Liver (tissue), 9 donors: ENCODE results near the gene SRGAP1. TPM values are rescaled to one million over a fixed set of nuclear protein-coding genes. Genes with fewer than 3 reads are reported as not detected.

Experiments
- DNase-seq: peaks from one replicate; pipeline ENCODE4 v3.0.0-alpha.2; 2017; ENCODE audit warnings: low spot score
- H3K27ac ChIP-seq, 2 donors: one replicate each; pipeline ENCODE4 v1.7.0; 2013; ENCODE audit warnings: inconsistent platforms in 2 of 2, low read length in 2 of 2, control low read depth in 1 of 2, low read depth in 1 of 2, mild to moderate bottlenecking in 1 of 2
- H3K27me3 ChIP-seq, 4 donors: one replicate each; pipeline versions ENCODE4 v1.6.1 to v1.7.0; 2013; ENCODE audit warnings: low read length in 3 of 4, inconsistent platforms in 1 of 4, mild to moderate bottlenecking in 1 of 4, moderate library complexity in 1 of 4; ENCODE audit not compliant: control insufficient read depth in 4 of 4, insufficient read depth in 4 of 4
- H3K36me3 ChIP-seq, 4 donors: one replicate each; pipeline versions ENCODE4 v1.6.1 to v1.7.0; 2013; ENCODE audit warnings: low read length in 3 of 4, mild to moderate bottlenecking in 3 of 4, low read depth in 1 of 4, moderate library complexity in 1 of 4; ENCODE audit not compliant: control insufficient read depth in 4 of 4, insufficient read depth in 3 of 4
- H3K4me1 ChIP-seq, 4 donors: one replicate each; pipeline versions ENCODE4 v1.6.1 to v1.7.0; 2013; ENCODE audit warnings: low read length in 3 of 4, mild to moderate bottlenecking in 3 of 4, moderate library complexity in 1 of 4; ENCODE audit not compliant: control insufficient read depth in 4 of 4, insufficient read depth in 4 of 4
- H3K4me3 ChIP-seq, 3 donors: one replicate each; pipeline versions ENCODE4 v1.6.1 to v1.7.0; 2013; ENCODE audit warnings: low read length in 3 of 3, control low read depth in 1 of 3, low read depth in 1 of 3, mild to moderate bottlenecking in 1 of 3
- H3K9ac ChIP-seq, 2 donors: one replicate each; pipeline ENCODE4 v1.7.0; 2013; ENCODE audit warnings: low read length in 2 of 2, mild to moderate bottlenecking in 2 of 2, moderate library complexity in 2 of 2, control low read depth in 1 of 2, low read depth in 1 of 2
- H3K9me3 ChIP-seq, 4 donors: one replicate each; pipeline versions ENCODE4 v1.6.1 to v1.7.0; 2013; ENCODE audit warnings: low read length in 3 of 4; ENCODE audit not compliant: control insufficient read depth in 4 of 4
- ATF3 ChIP-seq: IDR thresholded peaks from 2 replicates; pipeline ENCODE4 v1.6.1; 2016; ENCODE audit warnings: antibody characterized with exemption
- CTCF ChIP-seq: fragments of 150-350 bp; IDR thresholded peaks from 2 replicates; pipeline ENCODE4 v1.5.1; 2017; ENCODE audit warnings: improper control_type of control experiment, low read depth, low read length; ENCODE audit not compliant: missing input control
- EGR1 ChIP-seq, 2 donors: IDR thresholded peaks; 2 replicates each; pipeline ENCODE4 v1.6.1; 2016 to 2018; ENCODE audit warnings: antibody characterized with exemption in 2 of 2, low read depth in 2 of 2
- FOXA1 ChIP-seq: IDR thresholded peaks from 2 replicates; pipeline ENCODE4 v1.6.1; 2016; ENCODE audit warnings: antibody characterized with exemption
- FOXA2 ChIP-seq: IDR thresholded peaks from 2 replicates; pipeline ENCODE4 v1.6.1; 2016; ENCODE audit warnings: antibody characterized with exemption
- GABPA ChIP-seq, 2 donors: IDR thresholded peaks in 1 of 2; conservative IDR thresholded peaks in 1 of 2; 2 replicates each; pipeline ENCODE4 v1.6.1; 2016; ENCODE audit warnings: antibody characterized with exemption in 2 of 2, mild to moderate bottlenecking in 1 of 2, moderate library complexity in 1 of 2
- HNF4A ChIP-seq, 2 donors: conservative IDR thresholded peaks; 2 replicates each; pipeline ENCODE4 v1.6.1; 2016; ENCODE audit warnings: antibody characterized with exemption in 2 of 2, mild to moderate bottlenecking in 2 of 2
- HNF4G ChIP-seq: IDR thresholded peaks from 2 replicates; pipeline ENCODE4 v1.6.1; 2016; ENCODE audit warnings: antibody characterized with exemption
- JUND ChIP-seq, 2 donors: IDR thresholded peaks; 2 replicates each; pipeline ENCODE4 v1.6.1; 2016; ENCODE audit warnings: antibody characterized with exemption in 2 of 2
- MAX ChIP-seq: IDR thresholded peaks from 2 replicates; pipeline ENCODE4 v1.6.1; 2016; ENCODE audit warnings: antibody characterized with exemption
- NR2F2 ChIP-seq: IDR thresholded peaks from 2 replicates; pipeline ENCODE4 v1.6.1; 2016; ENCODE audit warnings: antibody characterized with exemption
- RAD21 ChIP-seq, 2 donors: IDR thresholded peaks; 2 replicates each; pipeline ENCODE4 v1.6.1; 2016; ENCODE audit warnings: antibody characterized with exemption in 2 of 2, mild to moderate bottlenecking in 2 of 2
- REST ChIP-seq: IDR thresholded peaks from 2 replicates; pipeline ENCODE4 v1.6.1; 2016; ENCODE audit warnings: antibody characterized with exemption, mild to moderate bottlenecking
- RXRA ChIP-seq, 2 donors: IDR thresholded peaks; 2 replicates each; pipeline ENCODE4 v1.6.1; 2017 to 2018; ENCODE audit warnings: antibody characterized with exemption in 2 of 2, mild to moderate bottlenecking in 1 of 2
- SP1 ChIP-seq: IDR thresholded peaks from 2 replicates; pipeline ENCODE4 v1.6.1; 2018; ENCODE audit warnings: antibody characterized with exemption, mild to moderate bottlenecking
- TAF1 ChIP-seq: conservative IDR thresholded peaks from 2 replicates; pipeline ENCODE4 v1.6.1; 2016; ENCODE audit warnings: antibody characterized with exemption, mild to moderate bottlenecking
- YY1 ChIP-seq: IDR thresholded peaks from 2 replicates; pipeline ENCODE4 v1.6.1; 2016; ENCODE audit warnings: antibody characterized with exemption, mild to moderate bottlenecking
- WGBS: extraction: QIAGEN DNeasy Blood & Tissue Kit; methylation state at CpG from one replicate; pipeline ENCODE4 v1.1.7; 2013; 5-methylcytosine and 5-hydroxymethylcytosine counted together
- polyA plus RNA-seq, 2 donors: library from polyadenylated mRNA; stranded (reverse) in 1 of 2; unstranded in 1 of 2; fragments of 200-250 nt in 1 of 2; fragments of >200 nt in 1 of 2; fragmentation: Nextera tagmentation in 1 of 2; extraction: Ambion mirVana in 1 of 2; gene quantifications; one replicate each; pipeline versions ENCODE4 v1.2.1 to v1.2.3, GENCODE V29; 2013 to 2015
- total RNA-seq, 2 donors: library from RNA; depleted of rRNA; stranded (reverse); fragments of >200 nt; gene quantifications; one replicate each; pipeline ENCODE4 v1.2.3, GENCODE V29; 2014
- donor health status: healthy.
- donor health status: healthy.
- donor health status: healthy.
- donor health status: healthy.
- donor health status: healthy.

The SRGAP1 gene
- total and polyA plus RNA-seq, 4 donors: 0.28 to 1.3 (median 0.85) TPM

GRCh38 chr12:64142382-64142781 is 297.9 kb downstream of the SRGAP1 start:
- Histone ChIP-seq H3K27me3 (no peaks in the 10 kb centered on the region), H3K4me1 (no peaks in the 10 kb centered on the region), H3K4me3 (no peak overlapping the region), H3K9ac (no peak overlapping the region), H3K36me3 (peaks cover 0 to 4% (median 1%) of the 10 kb centered on the region in 4 donors), H3K27ac (no peak overlapping the region), H3K9me3 (no peaks in the 10 kb centered on the region)
- 92% methylated on average over 7 of the region's 7 CpGs for WGBS
- no peak for DNase-seq
- TF ChIP-seq MAX (no peak), FOXA1 (no peak), RXRA (IDR thresholded peaks at IDR 0.05) (no peak), JUND (IDR thresholded peaks at IDR 0.05) (no peak), HNF4A (conservative IDR thresholded peaks at IDR 0.05) (no peak)

GRCh38 chr12:64142784-64143183 is 298.3 kb downstream of the SRGAP1 start:
- WGBS: 94% methylated on average over 7 of the region's 7 CpGs
- DNase-seq: no peak
- peaks cover 0 to 4% (median 1%) of the 10 kb centered on the region in 4 donors for H3K36me3 ChIP-seq
- no peaks in the 10 kb centered on the region for H3K27me3 ChIP-seq
- no peak overlapping the region for H3K9ac ChIP-seq
- H3K27ac ChIP-seq: no peak overlapping the region
- H3K9me3 ChIP-seq: no peaks in the 10 kb centered on the region
- TF ChIP-seq REST: no peak
- no peak for TF ChIP-seq ATF3
- no peak for TF ChIP-seq EGR1 (IDR thresholded peaks at IDR 0.05; ENCODE audit: low read depth in 2 of 2)
- no peak for TF ChIP-seq JUND (IDR thresholded peaks at IDR 0.05)
- no peak for TF ChIP-seq YY1
- TF ChIP-seq NR2F2: no peak
- no peak for TF ChIP-seq SP1
- no peak for TF ChIP-seq TAF1
- TF ChIP-seq RAD21 (IDR thresholded peaks at IDR 0.05): no peak
- no peak for TF ChIP-seq RXRA (IDR thresholded peaks at IDR 0.05)
- TF ChIP-seq HNF4A (conservative IDR thresholded peaks at IDR 0.05): no peak
- TF ChIP-seq FOXA2: no peak
- no peaks in the 10 kb centered on the region for H3K4me1 ChIP-seq
- no peak overlapping the region for H3K4me3 ChIP-seq

- no peak overlapping the region for H3K9ac ChIP-seq
- no peak for DNase-seq
- WGBS: 89% methylated on average over 5 of the region's 5 CpGs
- H3K27me3 ChIP-seq: no peaks in the 10 kb centered on the region
- no peak overlapping the region for H3K27ac ChIP-seq
- no peaks in the 10 kb centered on the region for H3K9me3 ChIP-seq
- H3K4me1 ChIP-seq: no peaks in the 10 kb centered on the region
- H3K36me3 ChIP-seq: peaks cover 0 to 4% (median 1%) of the 10 kb centered on the region in 4 donors
- no peak overlapping the region for H3K4me3 ChIP-seq
- no peak for TF ChIP-seq SP1
- no peak for TF ChIP-seq FOXA1
- TF ChIP-seq RXRA (IDR thresholded peaks at IDR 0.05): no peak
- TF ChIP-seq YY1: no peak
- TF ChIP-seq MAX: no peak
- no peak for TF ChIP-seq HNF4G
- TF ChIP-seq GABPA (IDR thresholded peaks at IDR 0.05 in 1 of 2, conservative IDR thresholded peaks at IDR 0.05 in 1 of 2): no peak
- TF ChIP-seq TAF1: no peak
- TF ChIP-seq HNF4A (conservative IDR thresholded peaks at IDR 0.05): no peak
- no peak for TF ChIP-seq EGR1 (IDR thresholded peaks at IDR 0.05; ENCODE audit: low read depth in 2 of 2)
- TF ChIP-seq FOXA2: no peak
- TF ChIP-seq REST: no peak
- no peak for TF ChIP-seq ATF3
- TF ChIP-seq CTCF: no peak
- TF ChIP-seq NR2F2: no peak
- TF ChIP-seq RAD21 (IDR thresholded peaks at IDR 0.05): no peak
Measured at GRCh38 chr12:64145226-64145625, 300.7 kb downstream of the SRGAP1 start.
